A673 (cell line): ENCODE data around the gene SERHL2.
"Not testable (repeated sequence)": the region's sequence is repeated elsewhere in the genome, so short reads cannot be mapped to it uniquely, and the experiment has no call there.

Experiments
- EZH2 ChIP-seq: fragments of 200-600 bp; sonication (generic); IDR thresholded peaks from 2 replicates; pipeline ENCODE4 v1.6.1; 2017; ENCODE audit warnings: borderline replicate concordance, low read depth, mild to moderate bottlenecking, mixed read lengths, antibody characterized with exemption, low read length; ENCODE audit not compliant: poor library complexity, severe bottlenecking
- TF ChIP-seq, protein P1 (sequence below): fragments of 300-800, 200-600 bp; sonication (generic); conservative IDR thresholded peaks from 2 replicates; pipeline ENCODE4 v1.5.1; 2017; ENCODE audit warnings: low read depth, mild to moderate bottlenecking, antibody characterized with exemption, low read length, moderate library complexity, mixed read lengths

DNA sequence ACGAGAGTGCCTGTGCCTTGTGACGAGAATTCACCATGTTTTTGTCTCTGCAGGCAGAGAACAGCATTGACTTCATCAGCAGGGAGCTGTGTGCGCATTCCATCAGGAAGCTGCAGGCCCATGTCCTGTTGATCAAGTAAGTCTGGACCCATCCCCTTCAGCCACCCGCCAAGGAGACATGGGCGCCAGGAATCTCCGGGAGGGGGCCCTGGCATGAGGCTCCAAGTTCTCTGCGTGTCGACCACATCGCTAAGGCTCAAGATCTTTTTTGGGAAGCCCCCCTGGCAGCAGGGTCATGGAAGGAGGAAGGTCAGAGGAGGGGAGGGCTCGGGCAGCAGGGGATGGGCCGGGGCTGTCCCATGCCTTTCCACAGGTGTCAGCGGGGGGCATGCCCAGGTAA is 17.3 kb downstream of the SERHL2 start:
- TF ChIP-seq, protein P1, sequence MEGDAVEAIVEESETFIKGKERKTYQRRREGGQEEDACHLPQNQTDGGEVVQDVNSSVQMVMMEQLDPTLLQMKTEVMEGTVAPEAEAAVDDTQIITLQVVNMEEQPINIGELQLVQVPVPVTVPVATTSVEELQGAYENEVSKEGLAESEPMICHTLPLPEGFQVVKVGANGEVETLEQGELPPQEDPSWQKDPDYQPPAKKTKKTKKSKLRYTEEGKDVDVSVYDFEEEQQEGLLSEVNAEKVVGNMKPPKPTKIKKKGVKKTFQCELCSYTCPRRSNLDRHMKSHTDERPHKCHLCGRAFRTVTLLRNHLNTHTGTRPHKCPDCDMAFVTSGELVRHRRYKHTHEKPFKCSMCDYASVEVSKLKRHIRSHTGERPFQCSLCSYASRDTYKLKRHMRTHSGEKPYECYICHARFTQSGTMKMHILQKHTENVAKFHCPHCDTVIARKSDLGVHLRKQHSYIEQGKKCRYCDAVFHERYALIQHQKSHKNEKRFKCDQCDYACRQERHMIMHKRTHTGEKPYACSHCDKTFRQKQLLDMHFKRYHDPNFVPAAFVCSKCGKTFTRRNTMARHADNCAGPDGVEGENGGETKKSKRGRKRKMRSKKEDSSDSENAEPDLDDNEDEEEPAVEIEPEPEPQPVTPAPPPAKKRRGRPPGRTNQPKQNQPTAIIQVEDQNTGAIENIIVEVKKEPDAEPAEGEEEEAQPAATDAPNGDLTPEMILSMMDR = not testable (repeated sequence)
- not testable (repeated sequence) for TF ChIP-seq EZH2
